ENCODE results near the gene GYG2.
A peak's percentile ranks its signal among the peaks of the same experiment; 100 is the strongest.

Gene GYG2

GRCh38 chrX:2926664-2927275, 98.0 kb downstream of the GYG2 start:
- 0 out of 2 replicates have a peak, but pooled peaks have one; percentile 56 for TF ChIP-seq ZNF121 (tag by site-specific recombination; IDR thresholded peaks at IDR 0.05)
- TF ChIP-seq ZNF394 (tag by site-specific recombination; IDR thresholded peaks at IDR 0.05; ENCODE audit: borderline replicate concordance): no peak
- ChIA-PET CTCF (interaction anchor here (1.1 kb wide), 1 partner anchor 10 kb away, joined by 3 read pairs; no protein-coding TSS in a partner anchor), POLR2A (no interaction called here)
- H3K9me3 ChIP-seq (ENCODE audit: control insufficient read depth, insufficient read depth, low read depth, low read length): no peaks in the 10 kb centered on the region
- H3K27ac ChIP-seq (ENCODE audit: extremely low read depth, low read depth, low read length): no peak overlapping the region
- no peaks in the 10 kb centered on the region for H3K36me3 ChIP-seq (ENCODE audit: control insufficient read depth in 2 of 2, insufficient read depth in 1 of 2, low read length in 2 of 2)
- no peak overlapping the region for H3K4me3 ChIP-seq (ENCODE audit: low read depth, low read length)
- H3K4me1 ChIP-seq (ENCODE audit: control insufficient read depth, insufficient read depth, low read length): no peaks in the 10 kb centered on the region

GRCh38 chrX:2928191-2928582, 99.5 kb downstream of the GYG2 start:
- no peak overlapping the region for H3K27ac ChIP-seq (ENCODE audit: extremely low read depth, low read depth, low read length)
- no peak overlapping the region for H3K4me3 ChIP-seq (ENCODE audit: low read depth, low read length)
- no peaks in the 10 kb centered on the region for H3K36me3 ChIP-seq (ENCODE audit: control insufficient read depth in 2 of 2, insufficient read depth in 1 of 2, low read length in 2 of 2)
- H3K4me1 ChIP-seq (ENCODE audit: control insufficient read depth, insufficient read depth, low read length): no peaks in the 10 kb centered on the region
- H3K9me3 ChIP-seq (ENCODE audit: control insufficient read depth, insufficient read depth, low read depth, low read length): no peaks in the 10 kb centered on the region
- CTCF ChIA-PET: no interaction called here
- no peak for TF ChIP-seq ZNF791 (tag by site-specific recombination; IDR thresholded peaks at IDR 0.05)
- TF ChIP-seq ZNF24 (tag by site-specific recombination; IDR thresholded peaks at IDR 0.05): no peak
- POLR2A ChIA-PET: no interaction called here

GRCh38 chrX:2928583-2929434, 100.1 kb downstream of the GYG2 start, which contains the start of gene ARSD:
ARSD (minus strand) TSS chrX:2929339; CDS start chrX:2929275, 64 bp downstream.
- Histone ChIP-seq H3K27ac (ENCODE audit: extremely low read depth, low read depth, low read length) (no peak within 1 kb of the TSS), H3K4me3 (ENCODE audit: low read depth, low read length) (no peak within 1 kb of the TSS), H3K36me3 (ENCODE audit: control insufficient read depth in 2 of 2, insufficient read depth in 1 of 2, low read length in 2 of 2) (no peaks in the 10 kb centered on the region), H3K4me1 (ENCODE audit: control insufficient read depth, insufficient read depth, low read length) (no peaks in the 10 kb centered on the region), H3K9me3 (ENCODE audit: control insufficient read depth, insufficient read depth, low read depth, low read length) (no peaks in the 10 kb centered on the region)
- ChIA-PET POLR2A (no interaction called here), CTCF (no interaction called here)
- no peak for TF ChIP-seq KLF10 (tag by site-specific recombination; IDR thresholded peaks at IDR 0.05)
- TF ChIP-seq OVOL3 (tag by site-specific recombination; IDR thresholded peaks at IDR 0.05): no peak
- TF ChIP-seq YY2 (tag by site-specific recombination; IDR thresholded peaks at IDR 0.05): no peak
- no peak for TF ChIP-seq ZNF514 (tag by site-specific recombination; IDR thresholded peaks at IDR 0.05)
- TF ChIP-seq ZFP69B (tag by site-specific recombination; IDR thresholded peaks at IDR 0.05): no peak

GRCh38 chrX:2931155-2931554, 102.4 kb downstream of the GYG2 start:
- TF ChIP-seq ZNF362 (tag by site-specific recombination; IDR thresholded peaks at IDR 0.05) (no peak), ZNF677 (tag by site-specific recombination; IDR thresholded peaks at IDR 0.05) (no peak), ZFP3 (tag by site-specific recombination; IDR thresholded peaks at IDR 0.05; ENCODE audit: low read depth) (no peak), SETDB1 (IDR thresholded peaks at IDR 0.05; ENCODE audit: insufficient read length, low read length) (peak; percentile 63), ZNF202 (tag by site-specific recombination; IDR thresholded peaks at IDR 0.05; ENCODE audit: borderline replicate concordance) (no peak)
- H3K27ac ChIP-seq (ENCODE audit: extremely low read depth, low read depth, low read length): no peak overlapping the region
- CTCF ChIA-PET: no interaction called here

More at GRCh38 chrX:2931155-2931554, 102.4 kb downstream of the GYG2 start:
- POLR2A ChIA-PET: no interaction called here
- Histone ChIP-seq H3K9me3 (ENCODE audit: control insufficient read depth, insufficient read depth, low read depth, low read length) (no peaks in the 10 kb centered on the region), H3K4me1 (ENCODE audit: control insufficient read depth, insufficient read depth, low read length) (no peaks in the 10 kb centered on the region), H3K36me3 (ENCODE audit: control insufficient read depth in 2 of 2, insufficient read depth in 1 of 2, low read length in 2 of 2) (no peaks in the 10 kb centered on the region), H3K4me3 (ENCODE audit: low read depth, low read length) (no peak overlapping the region)

Data from HEK293 (cell line).